GM18499 (cell line): Measurements from ENCODE around the gene IL36G.
"Not testable (repeated sequence)": the region's sequence is repeated elsewhere in the genome, so short reads cannot be mapped to it uniquely, and the experiment has no call there.

ENCODE experiments used
- ATAC-seq: cut with Tn5 transposase; IDR thresholded peaks from one replicate; pipeline ENCODE4 v1.9.1; 2021; ENCODE audit warnings: moderate number of reproducible peaks; ENCODE audit not compliant: insufficient read depth, unreplicated experiment

Gene IL36G

GRCh38 chr2:112977559-112978056 lies at the start of gene IL36G:
Gene IL36G (plus strand): TSS chr2:112978006. CDS start chr2:112978639, 633 bp downstream.
- no peak for ATAC-seq

- no peak for ATAC-seq
Observed at GRCh38 chr2:112933261-112933660, 44.5 kb upstream of the IL36G start.

- ATAC-seq = not testable (repeated sequence)
Observed at GRCh38 chr2:112934117-112934516, 43.7 kb upstream of the IL36G start.

GRCh38 chr2:112936927-112937232 lies 40.9 kb upstream of the IL36G start:
- ATAC-seq = no peak

GRCh38 chr2:112938904-112939303 lies 38.9 kb upstream of the IL36G start:
- ATAC-seq = no peak

GRCh38 chr2:112939425-112939824 lies 38.4 kb upstream of the IL36G start:
- ATAC-seq = no peak

GRCh38 chr2:112940859-112941625 lies 36.8 kb upstream of the IL36G start:
- no peak for ATAC-seq

GRCh38 chr2:112941753-112942653 lies 35.8 kb upstream of the IL36G start:
- no peak for ATAC-seq

- no peak for ATAC-seq
Observed at GRCh38 chr2:112942654-112943002, 35.2 kb upstream of the IL36G start.

- no peak for ATAC-seq
Observed at GRCh38 chr2:112944971-112945370, 32.8 kb upstream of the IL36G start.

- no peak for ATAC-seq
Observed at GRCh38 chr2:112946086-112946485, 31.7 kb upstream of the IL36G start.

GRCh38 chr2:112947374-112947773 lies 30.4 kb upstream of the IL36G start:
- no peak for ATAC-seq

- ATAC-seq = no peak
Observed at GRCh38 chr2:112949456-112949855, 28.4 kb upstream of the IL36G start.

GRCh38 chr2:112954364-112954763 lies 23.4 kb upstream of the IL36G start:
- no peak for ATAC-seq

- ATAC-seq = no peak
Observed at GRCh38 chr2:112957511-112957910, 20.3 kb upstream of the IL36G start.

- no peak for ATAC-seq
Observed at GRCh38 chr2:112958428-112959108, 19.2 kb upstream of the IL36G start.

GRCh38 chr2:112959109-112959812 lies 18.5 kb upstream of the IL36G start:
- no peak for ATAC-seq

GRCh38 chr2:112960230-112960825 lies 17.5 kb upstream of the IL36G start:
- no peak for ATAC-seq

- no peak for ATAC-seq
Observed at GRCh38 chr2:112962308-112963175, 15.3 kb upstream of the IL36G start.
